Lung (tissue), 12 donors: Measurements from ENCODE around the gene USP31. TPM values are rescaled to one million over a fixed set of nuclear protein-coding genes. Genes with fewer than 3 reads are reported as not detected.

ENCODE experiments used
- ATAC-seq: fragments of 200-7000 bp; cut with Tn5 transposase; one replicate; pipeline ENCODE4 v1.9.1; 2020; ENCODE audit warnings: moderate number of reproducible peaks; ENCODE audit not compliant: insufficient read depth, low FRiP score
- DNase-seq, 3 donors: peaks; one replicate each; pipeline ENCODE4 v3.0.0-alpha.2; 2013 to 2017
- H3K27ac ChIP-seq, 2 donors: one replicate each; pipeline ENCODE4 v1.5.1; 2013; ENCODE audit warnings: mild to moderate bottlenecking in 2 of 2, moderate library complexity in 2 of 2, control low read depth in 1 of 2, inconsistent platforms in 1 of 2, low read depth in 1 of 2, low read length in 1 of 2
- H3K27me3 ChIP-seq, 3 donors: one replicate each; pipeline ENCODE4 v1.5.1; 2013; ENCODE audit warnings: low read length in 2 of 3; ENCODE audit not compliant: control insufficient read depth in 3 of 3, insufficient read depth in 3 of 3
- H3K36me3 ChIP-seq, 4 donors: one replicate each; pipeline ENCODE4 v1.5.1; 2013; ENCODE audit warnings: low read length in 4 of 4, mild to moderate bottlenecking in 1 of 4, moderate library complexity in 1 of 4; ENCODE audit not compliant: control insufficient read depth in 4 of 4, insufficient read depth in 4 of 4
- H3K4me1 ChIP-seq, 5 donors: one replicate each; pipeline ENCODE4 v1.5.1; 2013; ENCODE audit warnings: low read length in 5 of 5, mild to moderate bottlenecking in 2 of 5, moderate library complexity in 1 of 5; ENCODE audit not compliant: control insufficient read depth in 5 of 5, insufficient read depth in 5 of 5
- H3K4me3 ChIP-seq: one replicate; pipeline ENCODE4 v1.5.1; 2013; ENCODE audit warnings: mild to moderate bottlenecking, control low read depth, moderate library complexity
- H3K9ac ChIP-seq, 2 donors: one replicate each; pipeline ENCODE4 v1.5.1; 2013; ENCODE audit warnings: low read length in 2 of 2, control low read depth in 1 of 2; ENCODE audit not compliant: insufficient read depth in 1 of 2
- H3K9me3 ChIP-seq, 4 donors: one replicate each; pipeline ENCODE4 v1.5.1; 2013; ENCODE audit warnings: low read length in 3 of 4, mild to moderate bottlenecking in 1 of 4, moderate library complexity in 1 of 4; ENCODE audit not compliant: control insufficient read depth in 4 of 4, insufficient read depth in 3 of 4
- WGBS, 2 donors: extraction: QIAGEN DNeasy Blood & Tissue Kit; methylation state at CpG; one replicate each; pipeline ENCODE4 v1.1.7; 2013; 5-methylcytosine and 5-hydroxymethylcytosine counted together
- polyA plus RNA-seq, 2 donors: library from polyadenylated mRNA; stranded (reverse); fragments of 200-250 nt; gene quantifications; one replicate each; pipeline ENCODE4 v1.2.1, GENCODE V29; 2013
- total RNA-seq, 2 donors: library from RNA; depleted of rRNA in 1 of 2; stranded (reverse); fragments of >200 nt in 1 of 2; gene quantifications; one replicate each; pipeline ENCODE4 v1.2.1, GENCODE V29; 2014 to 2021
- TF ChIP-seq, protein P1 (sequence below): IDR thresholded peaks from 2 replicates; pipeline ENCODE4 v1.5.1; 2012; ENCODE audit warnings: mild to moderate bottlenecking; ENCODE audit errors: control extremely low read depth, extremely low read depth
- donor health status: control.
- donor health status: control.
- donor health status: Bipolar disorder and iron deficiency.
- donor health status: healthy.
- donor health status: DM: yes; HTN: yes; CAD: no.

USP31 gene
- total and polyA plus RNA-seq, 4 donors = 3.4 to 26.3 (median 10.0) TPM

DNA sequence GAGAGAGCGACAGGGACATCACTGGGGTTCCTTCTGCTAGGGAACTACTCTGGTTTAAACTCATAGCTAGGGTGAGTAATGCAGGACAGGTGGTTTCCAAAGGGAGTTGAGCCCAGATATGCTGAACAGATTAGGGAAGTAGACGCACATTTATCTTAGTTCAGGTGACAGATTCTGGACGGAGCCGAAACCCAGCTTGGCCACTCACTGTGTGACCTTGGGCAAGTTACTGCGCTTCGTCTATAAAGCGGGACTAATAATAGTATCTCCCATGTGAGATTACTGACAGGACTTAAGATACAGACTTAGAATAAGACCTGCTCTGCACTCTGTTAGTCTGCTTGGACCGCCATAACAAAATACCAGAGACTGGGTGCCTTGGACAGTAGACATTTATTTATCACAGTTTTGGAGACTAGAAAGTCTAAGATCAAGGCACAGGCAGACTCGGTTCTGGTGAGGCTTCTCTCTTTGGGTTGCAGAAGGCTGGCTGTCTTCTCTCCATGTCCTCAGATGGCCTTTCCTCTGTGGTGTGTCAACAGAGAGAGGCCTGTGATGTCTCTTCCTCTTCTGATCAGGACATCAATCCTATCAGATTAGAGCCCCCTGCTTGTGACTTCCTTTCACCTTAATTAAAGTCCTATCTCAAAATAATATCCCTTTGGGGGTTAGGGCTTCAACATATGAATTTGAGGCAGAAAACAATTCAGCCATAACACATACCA, 45.4 kb upstream of the USP31 start:
- Histone ChIP-seq H3K4me3 (no peak overlapping the region), H3K9me3 (no peaks in the 10 kb centered on the region), H3K27ac (no peak overlapping the region), H3K27me3 (no peaks in the 10 kb centered on the region), H3K36me3 (no peaks in the 10 kb centered on the region), H3K4me1 (peaks cover 0 to 7% (median 0%) of the 10 kb centered on the region in 5 donors), H3K9ac (no peak overlapping the region)
- TF ChIP-seq, protein P1, sequence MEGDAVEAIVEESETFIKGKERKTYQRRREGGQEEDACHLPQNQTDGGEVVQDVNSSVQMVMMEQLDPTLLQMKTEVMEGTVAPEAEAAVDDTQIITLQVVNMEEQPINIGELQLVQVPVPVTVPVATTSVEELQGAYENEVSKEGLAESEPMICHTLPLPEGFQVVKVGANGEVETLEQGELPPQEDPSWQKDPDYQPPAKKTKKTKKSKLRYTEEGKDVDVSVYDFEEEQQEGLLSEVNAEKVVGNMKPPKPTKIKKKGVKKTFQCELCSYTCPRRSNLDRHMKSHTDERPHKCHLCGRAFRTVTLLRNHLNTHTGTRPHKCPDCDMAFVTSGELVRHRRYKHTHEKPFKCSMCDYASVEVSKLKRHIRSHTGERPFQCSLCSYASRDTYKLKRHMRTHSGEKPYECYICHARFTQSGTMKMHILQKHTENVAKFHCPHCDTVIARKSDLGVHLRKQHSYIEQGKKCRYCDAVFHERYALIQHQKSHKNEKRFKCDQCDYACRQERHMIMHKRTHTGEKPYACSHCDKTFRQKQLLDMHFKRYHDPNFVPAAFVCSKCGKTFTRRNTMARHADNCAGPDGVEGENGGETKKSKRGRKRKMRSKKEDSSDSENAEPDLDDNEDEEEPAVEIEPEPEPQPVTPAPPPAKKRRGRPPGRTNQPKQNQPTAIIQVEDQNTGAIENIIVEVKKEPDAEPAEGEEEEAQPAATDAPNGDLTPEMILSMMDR = no peak
- ATAC-seq = no peak
- DNase-seq = no peak
- 78 to 79% methylated on average over 9 of the region's 9 CpGs for WGBS, 2 donors

DNA sequence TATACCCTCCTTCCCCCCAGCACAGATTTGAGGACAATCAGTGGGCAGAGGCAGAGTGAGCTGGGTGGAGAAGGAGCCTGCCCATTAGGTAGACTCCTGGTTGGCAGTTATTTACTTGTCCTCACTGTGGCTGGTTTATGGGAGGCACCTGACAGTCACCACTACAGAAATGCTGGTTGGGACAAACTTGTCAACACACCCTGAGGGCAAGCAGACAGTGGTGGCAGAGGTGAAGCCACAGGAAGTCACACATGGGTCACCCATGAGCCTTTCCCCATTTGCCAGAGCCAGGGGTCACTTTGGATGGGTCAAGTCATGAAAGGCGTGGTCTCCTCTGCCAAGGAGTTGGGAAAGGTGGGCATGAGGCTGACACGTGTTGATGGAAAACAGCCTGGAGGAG, 39.7 kb upstream of the USP31 start:
- H3K36me3 ChIP-seq = peaks cover 0 to 6% (median 0%) of the 10 kb centered on the region in 4 donors
- H3K27ac ChIP-seq = no peak overlapping the region
- H3K9me3 ChIP-seq = no peaks in the 10 kb centered on the region
- peaks cover 0 to 6% (median 3%) of the 10 kb centered on the region in 3 donors for H3K27me3 ChIP-seq
- H3K4me1 ChIP-seq = no peaks in the 10 kb centered on the region
- H3K9ac ChIP-seq = no peak overlapping the region
- ATAC-seq (no peak), DNase-seq (no peak)
- WGBS, 2 donors = 88 to 94% methylated on average over 2 of the region's 2 CpGs
- H3K4me3 ChIP-seq = no peak overlapping the region
- TF ChIP-seq, protein P1 = no peak

DNA sequence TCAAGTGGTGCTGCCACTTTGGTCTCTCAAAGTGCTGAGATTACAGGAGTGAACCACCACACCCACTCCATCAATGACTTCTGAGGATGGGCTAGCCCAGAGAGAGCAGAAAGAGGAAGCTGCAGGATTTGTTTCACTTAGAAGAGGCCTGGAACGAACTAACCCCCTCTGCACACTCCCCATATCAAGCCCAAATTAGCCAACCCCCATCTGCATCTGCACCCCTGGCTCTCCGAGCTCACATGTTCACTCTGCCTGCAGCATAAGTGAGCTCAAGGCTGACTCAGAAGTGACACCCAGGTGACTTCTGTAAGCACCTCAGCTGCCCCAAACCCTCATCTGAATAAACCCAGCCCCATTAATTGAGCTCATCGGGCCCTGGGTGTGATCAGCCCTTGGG, 38.1 kb upstream of the USP31 start:
- peaks cover 0 to 11% (median 9%) of the 10 kb centered on the region in 3 donors for H3K27me3 ChIP-seq
- no peak overlapping the region for H3K27ac ChIP-seq
- DNase-seq (no peak), ATAC-seq (no peak)
- no peak overlapping the region for H3K4me3 ChIP-seq
- H3K4me1 ChIP-seq = peaks cover 0 to 5% (median 0%) of the 10 kb centered on the region in 5 donors
- no peaks in the 10 kb centered on the region for H3K9me3 ChIP-seq
- peaks cover 0 to 6% (median 0%) of the 10 kb centered on the region in 4 donors for H3K36me3 ChIP-seq
- 65 to 68% methylated on average over 3 of the region's 3 CpGs for WGBS, 2 donors
- no peak overlapping the region for H3K9ac ChIP-seq
- TF ChIP-seq, protein P1 = no peak
